Endothelial cell of umbilical vein (primary cell): ENCODE results near the gene MRGPRD. TPM values are rescaled to one million over a fixed set of nuclear protein-coding genes. Genes with fewer than 3 reads are reported as not detected.

Experiments used
- BruUV-seq: library from RNA; stranded (reverse); fragments of 400-500 nt; replicated peaks from 2 replicates; lab custom pipeline; 2021; lab: Mats Ljungman, UMichigan
- CTCF ChIA-PET: fragments of 300-600, 350-600 bp; sonication (Branson Sonifier 250); formaldehyde crosslinking; loops from one replicate; lab custom pipeline; 2021; ENCODE audit warnings: antibody characterized with exemption, inconsistent platforms; lab: Charles Lee
- POLR2A ChIA-PET: fragments of 300-600, 350-600 bp; sonication (Branson Sonifier 250); formaldehyde crosslinking; loops from one replicate; lab custom pipeline; 2021; ENCODE audit warnings: antibody characterized with exemption, inconsistent platforms; lab: Charles Lee
- DNase-seq: peaks from one replicate; pipeline ENCODE4 v3.0.0-alpha.2; 2011; ENCODE audit warnings: low read depth, low spot score
- FAIRE-seq: peaks from 2 replicates; lab custom pipeline; 2011; peaks lifted over from hg19 to GRCh38; lab: Jason Lieb, UNC
- H2AFZ ChIP-seq: 2 replicates; pipeline ENCODE4 v1.6.0; 2012; ENCODE audit warnings: low read depth, low read length, control low read depth, inconsistent platforms
- H3K27ac ChIP-seq: 2 replicates; pipeline ENCODE4 v1.5.1; 2011; ENCODE audit warnings: low read depth, mild to moderate bottlenecking, control low read depth, low read length, moderate library complexity; ENCODE audit not compliant: insufficient read depth
- H3K27me3 ChIP-seq, 2 experiments: 2 replicates each; pipeline versions ENCODE4 v1.6.0 to v1.6.1; 2011; ENCODE audit warnings: low read length in 2 of 2, mixed read lengths in 1 of 2; ENCODE audit not compliant: control insufficient read depth in 2 of 2, insufficient read depth in 2 of 2
- H3K36me3 ChIP-seq, 2 experiments: 2 replicates in 1 of 2; 3 replicates in 1 of 2; pipeline ENCODE4 v1.5.1; 2011; ENCODE audit warnings: low read length in 2 of 2, mild to moderate bottlenecking in 1 of 2, moderate library complexity in 1 of 2; ENCODE audit not compliant: control insufficient read depth in 2 of 2, insufficient read depth in 2 of 2; ENCODE audit errors: extremely low read depth in 1 of 2
- H3K4me1 ChIP-seq: 3 replicates; pipeline ENCODE4 v1.5.1; 2011; ENCODE audit warnings: mild to moderate bottlenecking, low read length; ENCODE audit not compliant: control insufficient read depth, insufficient read depth; ENCODE audit errors: extremely low read depth
- H3K4me2 ChIP-seq: 2 replicates; pipeline ENCODE4 v1.6.1; 2011; ENCODE audit warnings: low read length, control low read depth, mixed read lengths; ENCODE audit not compliant: insufficient read depth
- H3K4me3 ChIP-seq, 3 experiments: fragments of 200-600 bp in 1 of 3; sonication (generic), shearing (Covaris generic) in 1 of 3; replicated peaks in 1 of 3; 2 replicates each; pipeline ENCODE4 v1.5.1; 2011 to 2016; ENCODE audit warnings: control low read depth in 3 of 3, low read length in 3 of 3, mild to moderate bottlenecking in 2 of 3, inconsistent platforms in 1 of 3, low read depth in 1 of 3, moderate library complexity in 1 of 3; ENCODE audit not compliant: insufficient read depth in 1 of 3
- H3K79me2 ChIP-seq: 2 replicates; pipeline ENCODE4 v1.6.0; 2012; ENCODE audit warnings: low read length, inconsistent platforms; ENCODE audit not compliant: control insufficient read depth, insufficient read depth
- H3K9ac ChIP-seq: replicated peaks from 2 replicates; pipeline ENCODE3; 2011; ENCODE audit warnings: low read length, control low read depth; ENCODE audit not compliant: insufficient read depth; ENCODE audit errors: extremely low read depth
- H3K9me1 ChIP-seq: replicated peaks from 3 replicates; pipeline ENCODE4 v1.6.0; 2011; ENCODE audit warnings: mild to moderate bottlenecking, low read length; ENCODE audit not compliant: control insufficient read depth, insufficient read depth; ENCODE audit errors: extremely low read depth
- H3K9me3 ChIP-seq: replicated peaks from 2 replicates; pipeline ENCODE4 v1.5.1; 2012; ENCODE audit warnings: low read length, inconsistent platforms; ENCODE audit not compliant: control insufficient read depth, insufficient read depth
- H4K20me1 ChIP-seq: replicated peaks from 2 replicates; pipeline ENCODE3; 2011; ENCODE audit warnings: mild to moderate bottlenecking, low read length; ENCODE audit not compliant: control insufficient read depth, insufficient read depth; ENCODE audit errors: extremely low read depth
- EZH2 ChIP-seq: IDR thresholded peaks from 2 replicates; pipeline ENCODE4 v1.6.1; 2012; ENCODE audit warnings: borderline replicate concordance, low read depth, mild to moderate bottlenecking, moderate library complexity, low read length, inconsistent platforms; ENCODE audit not compliant: severe bottlenecking
- FOS ChIP-seq: IDR thresholded peaks from 2 replicates; pipeline ENCODE4 v1.6.1; 2011; ENCODE audit warnings: mild to moderate bottlenecking, low read length, moderate library complexity, borderline replicate concordance; ENCODE audit not compliant: insufficient read depth
- GATA2 ChIP-seq: IDR thresholded peaks from 2 replicates; pipeline ENCODE4 v1.7.0; 2011; ENCODE audit warnings: low read depth, mild to moderate bottlenecking, moderate library complexity, mixed read lengths, low read length; ENCODE audit not compliant: insufficient read length, insufficient read depth
- JUN ChIP-seq: IDR thresholded peaks from 2 replicates; pipeline ENCODE4 v1.6.1; 2011; ENCODE audit warnings: borderline replicate concordance, low read depth; ENCODE audit not compliant: insufficient read length, insufficient read depth
- MYC ChIP-seq: IDR thresholded peaks from one replicate; pipeline ENCODE4 v1.6.1; 2011; ENCODE audit warnings: mild to moderate bottlenecking, low read depth, low read length
- POLR2A ChIP-seq: IDR thresholded peaks from 2 replicates; pipeline ENCODE4 v1.6.1; 2012; ENCODE audit warnings: low read depth, mild to moderate bottlenecking, control low read depth, low read length
- POLR2AphosphoS5 ChIP-seq: IDR thresholded peaks from 2 replicates; pipeline ENCODE4 v1.6.1; 2012; ENCODE audit warnings: low read depth, mild to moderate bottlenecking, control low read depth, low read length, moderate library complexity; ENCODE audit not compliant: insufficient read depth
- dilution Hi-C: fragments of 300-500 bp; cut with MboI; formaldehyde crosslinking; loops from one replicate; pipeline ENCODE4 v1.15.0; 2019; ENCODE audit warnings: low sequenced_read_pairs; ENCODE audit not compliant: extremely low pct_ligation_motif_present
- intact Hi-C: fragments of 100-400 bp; cut with micrococcal nuclease; formaldehyde crosslinking; loops from one replicate; pipeline ENCODE4 v1.10.0; 2022
- polyA plus RNA-seq, 4 experiments: library from polyadenylated mRNA; depleted of rRNA in 3 of 4; stranded (reverse) in 3 of 4; unstranded in 1 of 4; fragments of >200 nt; gene quantifications; 2 replicates each; pipeline versions ENCODE4 v1.2.1 to v1.2.3, GENCODE V29; 2011 to 2012; ENCODE audit warnings: missing spikeins in 1 of 4
- total RNA-seq: library from RNA; stranded (reverse); gene quantifications from 2 replicates; pipeline ENCODE4 v1.2.3, GENCODE V29; 2021
- TF ChIP-seq, protein P1 (sequence below), 2 donors: IDR thresholded peaks; 1 replicate in 1 of 2; 2 replicates in 1 of 2; pipeline ENCODE4 v1.5.1; 2011; ENCODE audit warnings: low read length in 2 of 2, mild to moderate bottlenecking in 2 of 2, moderate library complexity in 2 of 2, control low read depth in 1 of 2, inconsistent platforms in 1 of 2, low read depth in 1 of 2; ENCODE audit not compliant: insufficient read depth in 1 of 2; ENCODE audit errors: extremely low read depth in 1 of 2
- TF ChIP-seq, protein P2 (sequence below): IDR thresholded peaks from 2 replicates; pipeline ENCODE4 v1.6.1; 2011; ENCODE audit not compliant: insufficient read depth, insufficient read length

MRGPRD gene
- total and polyA plus RNA-seq, 2 donors (not counting 3 experiments of a cell fraction or from before 2014, with no cell fraction given), result not detected

DNA sequence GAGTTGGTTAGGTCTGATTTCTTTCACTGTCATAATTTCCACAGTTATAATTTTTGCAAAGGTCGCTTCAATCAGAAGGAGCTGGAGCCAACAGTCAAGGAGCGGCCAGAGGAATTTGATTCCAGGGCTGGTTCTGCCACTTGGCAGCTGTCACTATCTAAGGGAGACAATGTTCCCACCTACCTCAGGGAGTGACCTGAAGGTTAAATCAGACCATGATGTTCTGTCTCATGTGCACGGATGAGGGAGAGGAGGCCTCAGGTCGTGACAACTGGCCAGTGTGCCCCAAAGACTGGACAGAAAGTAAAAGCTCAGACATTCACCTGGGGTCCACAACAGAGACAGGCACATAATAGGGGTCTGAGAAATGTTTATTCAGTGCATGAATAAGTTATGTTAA is 7.6 kb downstream of the MRGPRD start:
- Histone ChIP-seq H3K27ac (no peak overlapping the region), H3K4me3 (no peak overlapping the region), H3K9ac (no peak overlapping the region), H3K36me3 (no peaks in the 10 kb centered on the region), H2AFZ (no peak overlapping the region), H3K4me1 (no peaks in the 10 kb centered on the region), H3K9me1 (no peaks in the 10 kb centered on the region), H3K79me2 (no peaks in the 10 kb centered on the region), H4K20me1 (no peaks in the 10 kb centered on the region), H3K27me3 (peaks cover 0 to 12% of the 10 kb centered on the region in 2 experiments), H3K9me3 (no peaks in the 10 kb centered on the region), H3K4me2 (no peak overlapping the region)
- intact Hi-C loops (no loop called here), dilution Hi-C loops (no loop called here)
- DNase-seq, result no peak
- TF ChIP-seq JUN (no peak), POLR2A (no peak), MYC (no peak), FOS (no peak), GATA2 (no peak), EZH2 (no peak), POLR2AphosphoS5 (no peak)
- TF ChIP-seq, protein P1, sequence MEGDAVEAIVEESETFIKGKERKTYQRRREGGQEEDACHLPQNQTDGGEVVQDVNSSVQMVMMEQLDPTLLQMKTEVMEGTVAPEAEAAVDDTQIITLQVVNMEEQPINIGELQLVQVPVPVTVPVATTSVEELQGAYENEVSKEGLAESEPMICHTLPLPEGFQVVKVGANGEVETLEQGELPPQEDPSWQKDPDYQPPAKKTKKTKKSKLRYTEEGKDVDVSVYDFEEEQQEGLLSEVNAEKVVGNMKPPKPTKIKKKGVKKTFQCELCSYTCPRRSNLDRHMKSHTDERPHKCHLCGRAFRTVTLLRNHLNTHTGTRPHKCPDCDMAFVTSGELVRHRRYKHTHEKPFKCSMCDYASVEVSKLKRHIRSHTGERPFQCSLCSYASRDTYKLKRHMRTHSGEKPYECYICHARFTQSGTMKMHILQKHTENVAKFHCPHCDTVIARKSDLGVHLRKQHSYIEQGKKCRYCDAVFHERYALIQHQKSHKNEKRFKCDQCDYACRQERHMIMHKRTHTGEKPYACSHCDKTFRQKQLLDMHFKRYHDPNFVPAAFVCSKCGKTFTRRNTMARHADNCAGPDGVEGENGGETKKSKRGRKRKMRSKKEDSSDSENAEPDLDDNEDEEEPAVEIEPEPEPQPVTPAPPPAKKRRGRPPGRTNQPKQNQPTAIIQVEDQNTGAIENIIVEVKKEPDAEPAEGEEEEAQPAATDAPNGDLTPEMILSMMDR (IDR thresholded peaks at IDR 0.05; ENCODE audit: extremely low read depth in 1 of 2, insufficient read depth in 1 of 2, low read depth in 1 of 2, low read length in 2 of 2), result no peak
- TF ChIP-seq, protein P2, sequence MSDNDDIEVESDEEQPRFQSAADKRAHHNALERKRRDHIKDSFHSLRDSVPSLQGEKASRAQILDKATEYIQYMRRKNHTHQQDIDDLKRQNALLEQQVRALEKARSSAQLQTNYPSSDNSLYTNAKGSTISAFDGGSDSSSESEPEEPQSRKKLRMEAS, result no peak
- ChIA-PET POLR2A (no interaction called here), CTCF (no interaction called here)
- BruUV-seq, result no TSS peak
- FAIRE-seq, result no peak
